Rectal smooth muscle tissue (tissue), 1 donor: ENCODE measurements around the gene AFF2.

Source experiments
- H3K27ac ChIP-seq: one replicate; pipeline ENCODE4 v1.7.0; 2013; ENCODE audit warnings: low read depth, low read length, inconsistent platforms
- H3K27me3 ChIP-seq: one replicate; pipeline ENCODE4 v1.7.0; 2013; ENCODE audit warnings: low read length; ENCODE audit not compliant: control insufficient read depth, insufficient read depth
- H3K36me3 ChIP-seq: one replicate; pipeline ENCODE4 v1.7.0; 2013; ENCODE audit warnings: low read length; ENCODE audit not compliant: control insufficient read depth, insufficient read depth
- H3K4me1 ChIP-seq: one replicate; pipeline ENCODE4 v1.7.0; 2013; ENCODE audit warnings: low read length; ENCODE audit not compliant: control insufficient read depth, insufficient read depth
- H3K4me3 ChIP-seq: one replicate; pipeline ENCODE4 v1.7.0; 2013; ENCODE audit warnings: low read length
- H3K9ac ChIP-seq: one replicate; pipeline ENCODE4 v1.7.0; 2013; ENCODE audit warnings: low read length

AFF2 gene

GRCh38 chrX:148804579-148805355 is 304.4 kb downstream of the AFF2 start:
- no peak overlapping the region for H3K4me3 ChIP-seq
- H3K4me1 ChIP-seq: no peaks in the 10 kb centered on the region
- H3K9ac ChIP-seq: no peak overlapping the region
- H3K36me3 ChIP-seq: no peaks in the 10 kb centered on the region
- H3K27me3 ChIP-seq: no peaks in the 10 kb centered on the region
- no peak overlapping the region for H3K27ac ChIP-seq

- no peak overlapping the region for H3K4me3 ChIP-seq
- no peak overlapping the region for H3K27ac ChIP-seq
- H3K4me1 ChIP-seq: no peaks in the 10 kb centered on the region
These were observed 305.9 kb downstream of the AFF2 start for GRCh38 chrX:148806145-148806870.

GRCh38 chrX:148808833-148809232 is 308.4 kb downstream of the AFF2 start:
- no peak overlapping the region for H3K4me3 ChIP-seq
- no peaks in the 10 kb centered on the region for H3K36me3 ChIP-seq
- no peak overlapping the region for H3K9ac ChIP-seq
- no peaks in the 10 kb centered on the region for H3K27me3 ChIP-seq
- H3K4me1 ChIP-seq: no peaks in the 10 kb centered on the region
- no peak overlapping the region for H3K27ac ChIP-seq

More at GRCh38 chrX:148806145-148806870, 305.9 kb downstream of the AFF2 start:
- H3K9ac ChIP-seq: no peak overlapping the region
- H3K36me3 ChIP-seq: no peaks in the 10 kb centered on the region
- no peaks in the 10 kb centered on the region for H3K27me3 ChIP-seq

DNA sequence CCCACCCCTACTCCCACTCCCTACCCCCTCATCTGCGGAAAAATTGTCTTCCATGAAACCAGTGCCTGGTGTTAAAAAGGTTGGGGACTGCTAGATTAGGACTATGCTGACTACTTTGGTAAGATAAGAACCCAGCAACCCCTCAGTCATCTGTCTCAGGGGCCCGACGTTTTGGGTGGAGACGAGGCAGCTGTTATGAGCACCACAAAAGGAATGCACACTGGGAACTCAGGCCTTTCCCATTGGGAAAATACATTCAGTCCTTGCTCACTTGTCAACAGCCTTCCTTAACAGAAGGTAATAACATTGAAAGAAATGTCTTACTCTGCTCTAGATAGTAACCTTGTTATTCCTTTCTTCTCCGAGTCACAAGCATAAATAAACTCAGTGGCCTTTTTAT is 310.8 kb downstream of the AFF2 start:
- Histone ChIP-seq H3K27me3 (no peaks in the 10 kb centered on the region), H3K9ac (no peak overlapping the region), H3K36me3 (no peaks in the 10 kb centered on the region), H3K4me1 (no peaks in the 10 kb centered on the region), H3K4me3 (no peak overlapping the region), H3K27ac (no peak overlapping the region)

DNA sequence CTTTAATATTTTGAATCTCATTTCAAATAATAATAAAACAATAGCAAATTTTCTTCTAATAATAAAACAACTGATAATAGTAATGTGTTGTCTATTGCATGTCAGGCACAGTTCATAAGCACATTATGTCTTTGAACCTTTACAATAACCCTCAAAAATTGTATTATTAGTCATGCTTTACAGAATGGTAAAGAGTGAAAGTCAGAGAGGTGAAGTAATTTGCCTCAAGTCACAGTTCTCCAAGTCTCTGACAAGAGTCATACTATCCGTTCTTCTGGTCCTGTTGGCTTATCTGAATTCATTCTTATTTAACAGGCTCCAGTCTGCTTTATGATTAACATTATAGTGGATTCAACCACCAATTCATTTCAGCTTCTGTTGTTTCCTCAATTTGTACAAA is 313.0 kb downstream of the AFF2 start:
- Histone ChIP-seq H3K27me3 (no peaks in the 10 kb centered on the region), H3K36me3 (no peaks in the 10 kb centered on the region), H3K4me3 (no peak overlapping the region), H3K4me1 (no peaks in the 10 kb centered on the region), H3K9ac (no peak overlapping the region), H3K27ac (no peak overlapping the region)

GRCh38 chrX:148813967-148814366 is 313.6 kb downstream of the AFF2 start:
- Histone ChIP-seq H3K27me3 (no peaks in the 10 kb centered on the region), H3K4me3 (no peak overlapping the region), H3K36me3 (no peaks in the 10 kb centered on the region), H3K27ac (no peak overlapping the region), H3K9ac (no peak overlapping the region), H3K4me1 (no peaks in the 10 kb centered on the region)

DNA sequence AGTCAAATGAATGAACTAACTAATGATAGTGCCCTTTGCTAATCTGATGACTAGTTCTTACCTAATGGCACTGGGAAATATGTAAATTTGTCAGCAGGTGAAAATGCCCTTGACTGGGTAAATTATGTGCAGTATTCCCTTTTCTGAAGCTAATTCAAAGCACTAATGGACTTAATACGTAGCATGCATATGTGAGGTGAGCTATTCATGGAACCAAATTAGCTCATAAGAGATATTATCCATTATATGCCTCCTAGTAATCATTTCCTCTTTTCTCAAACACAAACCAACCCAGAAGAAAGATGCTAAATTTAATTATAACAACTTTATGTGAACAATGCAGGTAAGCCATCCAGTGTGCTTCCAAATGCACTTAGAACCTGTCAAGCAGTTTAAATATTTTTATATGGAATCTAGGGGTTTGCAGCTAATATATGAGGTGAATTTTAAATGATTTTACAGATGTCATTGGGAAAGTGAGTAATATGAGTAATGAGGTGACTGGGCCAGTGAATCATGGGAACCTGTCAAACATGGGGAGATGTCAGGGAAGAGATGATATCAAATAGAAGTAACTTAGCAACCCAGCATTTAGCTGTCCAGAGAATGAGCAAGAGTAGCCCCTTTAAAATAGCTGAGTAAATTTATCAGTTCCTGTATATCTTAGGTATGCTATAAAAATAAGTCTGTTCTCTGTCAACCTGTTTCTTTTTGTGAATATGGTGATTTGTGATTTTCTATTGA is 315.0 kb downstream of the AFF2 start:
- Histone ChIP-seq H3K27me3 (no peaks in the 10 kb centered on the region), H3K4me1 (no peaks in the 10 kb centered on the region), H3K36me3 (no peaks in the 10 kb centered on the region), H3K27ac (no peak overlapping the region), H3K9ac (no peak overlapping the region), H3K4me3 (no peak overlapping the region)

- Histone ChIP-seq H3K9ac (no peak overlapping the region), H3K27ac (no peak overlapping the region), H3K4me1 (no peaks in the 10 kb centered on the region), H3K36me3 (no peaks in the 10 kb centered on the region), H3K27me3 (no peaks in the 10 kb centered on the region), H3K4me3 (no peak overlapping the region)
These were observed 323.6 kb downstream of the AFF2 start for GRCh38 chrX:148823986-148824385.

DNA sequence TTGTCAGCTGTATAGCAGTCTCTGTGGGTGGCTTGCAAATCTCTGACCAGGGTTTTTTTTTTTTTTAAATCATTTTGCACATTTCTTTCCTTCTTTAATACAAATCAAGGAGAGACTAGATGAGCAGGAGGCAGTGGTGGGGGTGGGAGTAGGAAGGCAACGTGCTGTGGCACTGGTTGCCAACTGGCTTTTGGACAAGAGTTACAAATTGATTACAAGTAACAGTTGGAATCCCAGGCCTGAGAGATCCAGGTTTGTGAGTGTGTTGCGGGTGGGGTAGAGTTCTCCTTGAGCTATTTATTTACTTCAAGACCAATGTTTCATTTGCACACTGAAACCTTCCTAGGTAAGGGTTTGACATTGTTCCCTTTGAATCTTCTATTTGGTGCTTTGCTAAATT is 325.3 kb downstream of the AFF2 start:
- Histone ChIP-seq H3K9ac (no peak overlapping the region), H3K4me3 (no peak overlapping the region), H3K36me3 (no peaks in the 10 kb centered on the region), H3K27ac (no peak overlapping the region), H3K4me1 (no peaks in the 10 kb centered on the region), H3K27me3 (no peaks in the 10 kb centered on the region)

GRCh38 chrX:148836741-148837140 is 336.3 kb downstream of the AFF2 start:
- H3K36me3 ChIP-seq: no peaks in the 10 kb centered on the region
- H3K27ac ChIP-seq: no peak overlapping the region
- no peaks in the 10 kb centered on the region for H3K4me1 ChIP-seq
- no peak overlapping the region for H3K9ac ChIP-seq
- H3K27me3 ChIP-seq: no peaks in the 10 kb centered on the region
- no peak overlapping the region for H3K4me3 ChIP-seq

- no peak overlapping the region for H3K4me3 ChIP-seq
- H3K9ac ChIP-seq: no peak overlapping the region
- no peaks in the 10 kb centered on the region for H3K36me3 ChIP-seq
- no peaks in the 10 kb centered on the region for H3K4me1 ChIP-seq
- H3K27me3 ChIP-seq: no peaks in the 10 kb centered on the region
- no peak overlapping the region for H3K27ac ChIP-seq
These were observed 350.2 kb downstream of the AFF2 start for GRCh38 chrX:148850631-148851030.

GRCh38 chrX:148854306-148854705 is 353.9 kb downstream of the AFF2 start:
- Histone ChIP-seq H3K36me3 (no peaks in the 10 kb centered on the region), H3K4me3 (no peak overlapping the region), H3K27me3 (no peaks in the 10 kb centered on the region), H3K9ac (no peak overlapping the region), H3K4me1 (no peaks in the 10 kb centered on the region), H3K27ac (no peak overlapping the region)
